ENCODE results near the gene CDC5L. TPM values are rescaled to one million over a fixed set of nuclear protein-coding genes. Genes with fewer than 3 reads are reported as not detected.

CDC5L gene
- total RNA-seq, 1 donor from 2014 or later = 30.4 TPM

GRCh38 chr6:44352259-44352658, 35.2 kb upstream of the CDC5L start:
- no peak overlapping the region for H3K4me3 Mint-ChIP-seq (ENCODE audit: low read depth)
- TF ChIP-seq, protein P1, sequence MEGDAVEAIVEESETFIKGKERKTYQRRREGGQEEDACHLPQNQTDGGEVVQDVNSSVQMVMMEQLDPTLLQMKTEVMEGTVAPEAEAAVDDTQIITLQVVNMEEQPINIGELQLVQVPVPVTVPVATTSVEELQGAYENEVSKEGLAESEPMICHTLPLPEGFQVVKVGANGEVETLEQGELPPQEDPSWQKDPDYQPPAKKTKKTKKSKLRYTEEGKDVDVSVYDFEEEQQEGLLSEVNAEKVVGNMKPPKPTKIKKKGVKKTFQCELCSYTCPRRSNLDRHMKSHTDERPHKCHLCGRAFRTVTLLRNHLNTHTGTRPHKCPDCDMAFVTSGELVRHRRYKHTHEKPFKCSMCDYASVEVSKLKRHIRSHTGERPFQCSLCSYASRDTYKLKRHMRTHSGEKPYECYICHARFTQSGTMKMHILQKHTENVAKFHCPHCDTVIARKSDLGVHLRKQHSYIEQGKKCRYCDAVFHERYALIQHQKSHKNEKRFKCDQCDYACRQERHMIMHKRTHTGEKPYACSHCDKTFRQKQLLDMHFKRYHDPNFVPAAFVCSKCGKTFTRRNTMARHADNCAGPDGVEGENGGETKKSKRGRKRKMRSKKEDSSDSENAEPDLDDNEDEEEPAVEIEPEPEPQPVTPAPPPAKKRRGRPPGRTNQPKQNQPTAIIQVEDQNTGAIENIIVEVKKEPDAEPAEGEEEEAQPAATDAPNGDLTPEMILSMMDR (IDR thresholded peaks at IDR 0.05; ENCODE audit: unreplicated experiment) = no peak

GRCh38 chr6:44353336-44353735, 34.2 kb upstream of the CDC5L start:
- TF ChIP-seq, protein P1 (IDR thresholded peaks at IDR 0.05; ENCODE audit: unreplicated experiment) = no peak
- H3K9me3 Mint-ChIP-seq (ENCODE audit: low read depth) = no peaks in the 10 kb centered on the region
- H3K36me3 Mint-ChIP-seq (ENCODE audit: insufficient read depth) = no peaks in the 10 kb centered on the region
- no peak overlapping the region for H3K27ac Mint-ChIP-seq
- H3K4me1 Mint-ChIP-seq (ENCODE audit: low read depth) = no peaks in the 10 kb centered on the region
- no peak overlapping the region for H3K4me3 Mint-ChIP-seq (ENCODE audit: low read depth)
- peaks cover 8% of the 10 kb centered on the region for H3K27me3 Mint-ChIP-seq
- DNase-seq (ENCODE audit: low spot score, unreplicated experiment) = no peak

More at GRCh38 chr6:44352259-44352658, 35.2 kb upstream of the CDC5L start:
- DNase-seq (ENCODE audit: low spot score, unreplicated experiment) = no peak
- no peaks in the 10 kb centered on the region for H3K4me1 Mint-ChIP-seq (ENCODE audit: low read depth)
- H3K27ac Mint-ChIP-seq = no peak overlapping the region
- peaks cover 8% of the 10 kb centered on the region for H3K27me3 Mint-ChIP-seq
- no peaks in the 10 kb centered on the region for H3K36me3 Mint-ChIP-seq (ENCODE audit: insufficient read depth)
- no peaks in the 10 kb centered on the region for H3K9me3 Mint-ChIP-seq (ENCODE audit: low read depth)

- Mint-ChIP-seq H3K36me3 (ENCODE audit: insufficient read depth) (no peaks in the 10 kb centered on the region), H3K9me3 (ENCODE audit: low read depth) (no peaks in the 10 kb centered on the region), H3K27ac (no peak overlapping the region), H3K4me3 (ENCODE audit: low read depth) (no peak overlapping the region), H3K4me1 (ENCODE audit: low read depth) (no peaks in the 10 kb centered on the region), H3K27me3 (peaks cover 8% of the 10 kb centered on the region)
- no peak for DNase-seq (ENCODE audit: low spot score, unreplicated experiment)
- TF ChIP-seq, protein P1 (IDR thresholded peaks at IDR 0.05; ENCODE audit: unreplicated experiment) = no peak
Measured at GRCh38 chr6:44355640-44356039, 31.9 kb upstream of the CDC5L start.

DNA sequence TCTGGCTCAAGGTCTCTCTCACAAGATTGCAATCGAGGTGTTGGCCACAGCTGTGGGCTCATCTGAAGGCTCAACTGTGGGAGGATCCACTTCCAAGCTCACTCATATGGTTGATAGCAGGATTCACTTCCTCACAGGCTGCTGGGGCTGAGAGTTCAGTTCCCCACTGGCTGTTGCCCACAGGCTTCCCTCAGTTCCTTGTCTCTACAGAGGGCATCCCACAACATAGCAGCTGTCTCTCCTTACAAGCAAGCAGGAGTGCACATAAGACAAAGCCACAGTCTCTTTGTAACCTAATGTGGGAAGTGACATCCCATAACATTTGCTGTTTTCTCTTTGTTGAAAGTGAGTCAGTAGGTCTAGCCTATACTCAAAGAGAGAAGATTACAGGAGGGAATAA, 31.0 kb upstream of the CDC5L start:
- Mint-ChIP-seq H3K27me3 (peaks cover 8% of the 10 kb centered on the region), H3K9me3 (ENCODE audit: low read depth) (no peaks in the 10 kb centered on the region), H3K4me3 (ENCODE audit: low read depth) (no peak overlapping the region), H3K27ac (no peak overlapping the region), H3K36me3 (ENCODE audit: insufficient read depth) (no peaks in the 10 kb centered on the region), H3K4me1 (ENCODE audit: low read depth) (no peaks in the 10 kb centered on the region)
- TF ChIP-seq, protein P1 (IDR thresholded peaks at IDR 0.05; ENCODE audit: unreplicated experiment) = no peak
- DNase-seq (ENCODE audit: low spot score, unreplicated experiment) = no peak

DNA sequence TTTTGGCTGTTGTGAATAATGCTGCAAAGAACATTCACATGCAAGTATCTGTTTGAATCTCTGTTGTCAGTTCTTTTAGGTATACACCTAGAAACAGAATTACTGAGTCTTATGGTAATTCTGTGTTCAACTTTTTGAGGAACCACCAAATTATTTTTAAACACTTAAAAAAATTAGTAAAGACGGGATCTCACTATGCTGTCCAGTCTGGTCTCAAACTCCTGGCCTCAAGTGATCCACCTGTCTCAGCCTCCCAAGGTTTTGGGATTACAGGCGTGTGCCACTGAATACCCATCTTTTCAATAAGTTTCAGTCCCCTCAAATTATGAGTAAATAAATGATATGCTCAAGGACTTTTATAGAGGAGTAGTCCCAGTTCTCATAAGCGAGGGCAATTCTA, 27.5 kb upstream of the CDC5L start:
- DNase-seq (ENCODE audit: low spot score, unreplicated experiment) = no peak
- no peaks in the 10 kb centered on the region for H3K36me3 Mint-ChIP-seq (ENCODE audit: insufficient read depth)
- no peak overlapping the region for H3K4me3 Mint-ChIP-seq (ENCODE audit: low read depth)
- TF ChIP-seq, protein P1 (IDR thresholded peaks at IDR 0.05; ENCODE audit: unreplicated experiment) = no peak
- peaks cover 8% of the 10 kb centered on the region for H3K27me3 Mint-ChIP-seq
- no peaks in the 10 kb centered on the region for H3K4me1 Mint-ChIP-seq (ENCODE audit: low read depth)
- H3K9me3 Mint-ChIP-seq (ENCODE audit: low read depth) = no peaks in the 10 kb centered on the region
- no peak overlapping the region for H3K27ac Mint-ChIP-seq

Data from progenitor cell of endocrine pancreas (in vitro differentiated cells).